ENCODE results near the gene RPTOR.
"Not testable (repeated sequence)": the region's sequence is repeated elsewhere in the genome, so short reads cannot be mapped to it uniquely, and the experiment has no call there.

The RPTOR gene

GRCh38 chr17:80694992-80695912 is 150.6 kb downstream of the RPTOR start:
- no peak for DNase-seq (ENCODE audit: low spot score)
- no peak overlapping the region for H3K4me3 ChIP-seq
- TF ChIP-seq, protein P1, sequence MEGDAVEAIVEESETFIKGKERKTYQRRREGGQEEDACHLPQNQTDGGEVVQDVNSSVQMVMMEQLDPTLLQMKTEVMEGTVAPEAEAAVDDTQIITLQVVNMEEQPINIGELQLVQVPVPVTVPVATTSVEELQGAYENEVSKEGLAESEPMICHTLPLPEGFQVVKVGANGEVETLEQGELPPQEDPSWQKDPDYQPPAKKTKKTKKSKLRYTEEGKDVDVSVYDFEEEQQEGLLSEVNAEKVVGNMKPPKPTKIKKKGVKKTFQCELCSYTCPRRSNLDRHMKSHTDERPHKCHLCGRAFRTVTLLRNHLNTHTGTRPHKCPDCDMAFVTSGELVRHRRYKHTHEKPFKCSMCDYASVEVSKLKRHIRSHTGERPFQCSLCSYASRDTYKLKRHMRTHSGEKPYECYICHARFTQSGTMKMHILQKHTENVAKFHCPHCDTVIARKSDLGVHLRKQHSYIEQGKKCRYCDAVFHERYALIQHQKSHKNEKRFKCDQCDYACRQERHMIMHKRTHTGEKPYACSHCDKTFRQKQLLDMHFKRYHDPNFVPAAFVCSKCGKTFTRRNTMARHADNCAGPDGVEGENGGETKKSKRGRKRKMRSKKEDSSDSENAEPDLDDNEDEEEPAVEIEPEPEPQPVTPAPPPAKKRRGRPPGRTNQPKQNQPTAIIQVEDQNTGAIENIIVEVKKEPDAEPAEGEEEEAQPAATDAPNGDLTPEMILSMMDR (IDR thresholded peaks at IDR 0.05) = no peak
- no peak overlapping the region for H3K27ac ChIP-seq

GRCh38 chr17:80695979-80696378 is 151.3 kb downstream of the RPTOR start:
- H3K27ac ChIP-seq = no peak overlapping the region
- no peak for DNase-seq (ENCODE audit: low spot score)
- TF ChIP-seq, protein P1 (IDR thresholded peaks at IDR 0.05) = no peak
- H3K4me3 ChIP-seq = no peak overlapping the region

DNA sequence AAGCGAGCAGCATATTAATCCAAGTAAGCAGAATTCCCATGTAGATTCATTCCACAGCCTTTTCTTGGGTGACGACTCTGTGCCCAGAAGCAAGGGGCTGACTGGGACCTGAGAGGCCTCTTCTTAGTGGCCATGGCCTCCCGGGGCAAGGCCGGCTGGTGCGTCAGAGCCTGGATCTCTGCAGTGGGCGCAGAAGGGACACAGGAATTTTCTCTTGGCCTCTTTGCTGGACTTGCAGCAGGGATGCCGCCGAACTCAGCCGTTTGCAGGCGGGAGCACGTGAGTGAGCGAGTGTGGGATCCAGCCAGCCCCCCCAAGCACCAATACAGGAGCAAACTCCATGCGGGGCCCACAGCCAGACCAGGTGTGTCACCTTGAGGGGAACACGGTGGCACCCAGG is 151.8 kb downstream of the RPTOR start:
- Histone ChIP-seq H3K4me3 (no peak overlapping the region), H3K27ac (no peak overlapping the region)
- no peak for DNase-seq (ENCODE audit: low spot score)
- TF ChIP-seq, protein P1 (IDR thresholded peaks at IDR 0.05) = no peak

GRCh38 chr17:80696964-80697363 is 152.3 kb downstream of the RPTOR start:
- Histone ChIP-seq H3K27ac (no peak overlapping the region), H3K4me3 (no peak overlapping the region)
- no peak for DNase-seq (ENCODE audit: low spot score)
- TF ChIP-seq, protein P1 (IDR thresholded peaks at IDR 0.05) = no peak

DNA sequence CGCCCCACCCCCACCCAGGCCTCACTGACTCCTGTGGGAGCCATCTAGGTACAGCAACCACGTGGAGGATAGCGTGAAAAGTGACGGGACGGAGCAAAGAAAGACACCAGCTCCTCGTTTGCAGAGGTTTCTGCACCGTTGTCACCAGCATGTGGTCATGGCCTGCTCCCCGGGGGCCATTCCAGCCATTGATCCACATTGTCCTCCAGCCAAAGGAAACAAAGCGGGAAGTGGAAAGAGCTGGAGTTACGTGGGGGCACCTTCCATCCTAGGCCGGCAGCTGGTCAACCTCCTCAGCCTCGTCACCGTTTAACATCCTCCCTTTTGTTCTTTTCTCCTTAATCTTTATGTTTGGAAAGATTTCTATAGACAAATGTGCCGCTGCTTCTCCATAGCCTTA is 153.7 kb downstream of the RPTOR start:
- no peak for DNase-seq (ENCODE audit: low spot score)
- Histone ChIP-seq H3K4me3 (no peak overlapping the region), H3K27ac (no peak overlapping the region)
- TF ChIP-seq, protein P1 (IDR thresholded peaks at IDR 0.05) = no peak

GRCh38 chr17:80699205-80699604 is 154.6 kb downstream of the RPTOR start:
- not testable (repeated sequence) for H3K27ac ChIP-seq; DNase-seq (ENCODE audit: low spot score); H3K4me3 ChIP-seq

GRCh38 chr17:80701730-80702129 is 157.1 kb downstream of the RPTOR start:
- TF ChIP-seq, protein P1 (IDR thresholded peaks at IDR 0.05) = no peak
- no peak overlapping the region for H3K4me3 ChIP-seq
- no peak for DNase-seq (ENCODE audit: low spot score)
- no peak overlapping the region for H3K27ac ChIP-seq

Measured in coronary artery (tissue), 2 donors.